Lung (tissue), 12 donors: Measurements from ENCODE around the gene DST. TPM values are rescaled to one million over a fixed set of nuclear protein-coding genes. Genes with fewer than 3 reads are reported as not detected.

ENCODE experiments used
- ATAC-seq: fragments of 200-7000 bp; cut with Tn5 transposase; one replicate; pipeline ENCODE4 v1.9.1; 2020; ENCODE audit warnings: moderate number of reproducible peaks; ENCODE audit not compliant: insufficient read depth, low FRiP score
- DNase-seq, 3 donors: peaks; one replicate each; pipeline ENCODE4 v3.0.0-alpha.2; 2013 to 2017
- H3K27ac ChIP-seq, 2 donors: one replicate each; pipeline ENCODE4 v1.5.1; 2013; ENCODE audit warnings: mild to moderate bottlenecking in 2 of 2, moderate library complexity in 2 of 2, control low read depth in 1 of 2, inconsistent platforms in 1 of 2, low read depth in 1 of 2, low read length in 1 of 2
- H3K27me3 ChIP-seq, 3 donors: one replicate each; pipeline ENCODE4 v1.5.1; 2013; ENCODE audit warnings: low read length in 2 of 3; ENCODE audit not compliant: control insufficient read depth in 3 of 3, insufficient read depth in 3 of 3
- H3K36me3 ChIP-seq, 4 donors: one replicate each; pipeline ENCODE4 v1.5.1; 2013; ENCODE audit warnings: low read length in 4 of 4, mild to moderate bottlenecking in 1 of 4, moderate library complexity in 1 of 4; ENCODE audit not compliant: control insufficient read depth in 4 of 4, insufficient read depth in 4 of 4
- H3K4me1 ChIP-seq, 5 donors: one replicate each; pipeline ENCODE4 v1.5.1; 2013; ENCODE audit warnings: low read length in 5 of 5, mild to moderate bottlenecking in 2 of 5, moderate library complexity in 1 of 5; ENCODE audit not compliant: control insufficient read depth in 5 of 5, insufficient read depth in 5 of 5
- H3K4me3 ChIP-seq: one replicate; pipeline ENCODE4 v1.5.1; 2013; ENCODE audit warnings: mild to moderate bottlenecking, control low read depth, moderate library complexity
- H3K9ac ChIP-seq, 2 donors: one replicate each; pipeline ENCODE4 v1.5.1; 2013; ENCODE audit warnings: low read length in 2 of 2, control low read depth in 1 of 2; ENCODE audit not compliant: insufficient read depth in 1 of 2
- H3K9me3 ChIP-seq, 4 donors: one replicate each; pipeline ENCODE4 v1.5.1; 2013; ENCODE audit warnings: low read length in 3 of 4, mild to moderate bottlenecking in 1 of 4, moderate library complexity in 1 of 4; ENCODE audit not compliant: control insufficient read depth in 4 of 4, insufficient read depth in 3 of 4
- WGBS, 2 donors: extraction: QIAGEN DNeasy Blood & Tissue Kit; methylation state at CpG; one replicate each; pipeline ENCODE4 v1.1.7; 2013; 5-methylcytosine and 5-hydroxymethylcytosine counted together
- polyA plus RNA-seq, 2 donors: library from polyadenylated mRNA; stranded (reverse); fragments of 200-250 nt; gene quantifications; one replicate each; pipeline ENCODE4 v1.2.1, GENCODE V29; 2013
- total RNA-seq, 2 donors: library from RNA; depleted of rRNA in 1 of 2; stranded (reverse); fragments of >200 nt in 1 of 2; gene quantifications; one replicate each; pipeline ENCODE4 v1.2.1, GENCODE V29; 2014 to 2021
- TF ChIP-seq, protein P1 (sequence below): IDR thresholded peaks from 2 replicates; pipeline ENCODE4 v1.5.1; 2012; ENCODE audit warnings: mild to moderate bottlenecking; ENCODE audit errors: control extremely low read depth, extremely low read depth
- donor health status: control.
- donor health status: control.
- donor health status: Bipolar disorder and iron deficiency.
- donor health status: healthy.
- donor health status: DM: yes; HTN: yes; CAD: no.

DST gene
- total and polyA plus RNA-seq, 4 donors: 40.7 to 835 (median 201) TPM

DNA sequence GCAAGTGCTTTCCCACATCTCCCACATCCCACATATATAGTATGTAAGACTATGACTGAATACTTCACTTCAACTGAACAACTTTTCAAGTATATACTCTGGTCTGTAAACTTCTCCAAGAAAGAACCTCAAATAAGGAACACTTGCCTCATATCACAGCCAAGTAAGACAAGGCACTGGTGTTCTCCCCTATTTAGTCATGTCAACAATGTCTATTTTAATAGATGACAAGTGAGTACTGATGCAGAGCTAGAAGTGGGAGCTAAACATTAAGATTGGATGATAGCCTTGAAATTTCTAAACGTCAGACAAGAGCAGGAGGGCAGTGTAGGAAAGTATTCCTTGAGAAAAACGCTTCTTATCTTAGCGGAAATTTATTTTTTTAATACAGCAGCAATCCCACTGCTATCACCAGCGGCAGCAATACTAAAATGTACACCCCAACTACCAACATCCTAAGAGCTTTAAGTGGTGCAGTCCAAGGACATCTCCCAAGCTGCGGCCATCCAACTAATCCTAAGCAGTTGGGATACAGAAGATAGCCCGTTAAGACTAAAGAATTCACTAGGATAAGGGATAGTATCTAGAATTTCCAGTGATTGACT lies 29.3 kb downstream of the DST start:
- WGBS, 2 donors: 72 to 80% methylated on average over 6 of the region's 6 CpGs
- Histone ChIP-seq H3K9me3 (no peaks in the 10 kb centered on the region), H3K9ac (no peak overlapping the region), H3K36me3 (peaks cover 2 to 37% (median 25%) of the 10 kb centered on the region in 4 donors), H3K4me1 (peaks cover 0 to 3% (median 0%) of the 10 kb centered on the region in 5 donors), H3K27me3 (no peaks in the 10 kb centered on the region), H3K27ac (no peak overlapping the region), H3K4me3 (no peak overlapping the region)
- DNase-seq: peak in 1 of 3 donors; percentile 13
- TF ChIP-seq, protein P1, sequence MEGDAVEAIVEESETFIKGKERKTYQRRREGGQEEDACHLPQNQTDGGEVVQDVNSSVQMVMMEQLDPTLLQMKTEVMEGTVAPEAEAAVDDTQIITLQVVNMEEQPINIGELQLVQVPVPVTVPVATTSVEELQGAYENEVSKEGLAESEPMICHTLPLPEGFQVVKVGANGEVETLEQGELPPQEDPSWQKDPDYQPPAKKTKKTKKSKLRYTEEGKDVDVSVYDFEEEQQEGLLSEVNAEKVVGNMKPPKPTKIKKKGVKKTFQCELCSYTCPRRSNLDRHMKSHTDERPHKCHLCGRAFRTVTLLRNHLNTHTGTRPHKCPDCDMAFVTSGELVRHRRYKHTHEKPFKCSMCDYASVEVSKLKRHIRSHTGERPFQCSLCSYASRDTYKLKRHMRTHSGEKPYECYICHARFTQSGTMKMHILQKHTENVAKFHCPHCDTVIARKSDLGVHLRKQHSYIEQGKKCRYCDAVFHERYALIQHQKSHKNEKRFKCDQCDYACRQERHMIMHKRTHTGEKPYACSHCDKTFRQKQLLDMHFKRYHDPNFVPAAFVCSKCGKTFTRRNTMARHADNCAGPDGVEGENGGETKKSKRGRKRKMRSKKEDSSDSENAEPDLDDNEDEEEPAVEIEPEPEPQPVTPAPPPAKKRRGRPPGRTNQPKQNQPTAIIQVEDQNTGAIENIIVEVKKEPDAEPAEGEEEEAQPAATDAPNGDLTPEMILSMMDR: no peak
- ATAC-seq: no peak

DNA sequence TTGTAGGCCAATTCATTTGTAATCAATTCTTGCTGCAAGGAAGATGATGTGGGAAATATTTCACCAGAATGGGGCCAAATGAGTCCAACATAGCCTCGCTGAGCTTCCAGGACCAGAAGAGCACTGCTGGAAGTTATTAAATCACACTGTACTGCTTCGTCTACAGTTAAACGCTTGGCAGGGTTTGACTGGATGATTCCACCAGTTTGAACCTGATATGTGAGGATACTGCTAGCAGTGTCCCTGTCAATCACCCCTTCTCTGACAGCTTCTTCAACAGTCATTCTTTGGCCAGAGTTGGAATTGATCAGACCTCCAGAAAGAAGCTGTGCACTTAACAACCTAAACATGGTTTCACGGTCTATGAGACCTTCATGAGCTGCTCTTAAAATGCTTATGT lies 34.4 kb downstream of the DST start:
- WGBS, 2 donors: 90 to 92% methylated on average over 4 of the region's 4 CpGs
- Histone ChIP-seq H3K36me3 (peaks cover 0 to 41% (median 24%) of the 10 kb centered on the region in 4 donors), H3K9me3 (peaks cover 0 to 2% (median 0%) of the 10 kb centered on the region in 4 donors), H3K27me3 (no peaks in the 10 kb centered on the region), H3K4me1 (no peaks in the 10 kb centered on the region), H3K27ac (no peak overlapping the region), H3K4me3 (no peak overlapping the region), H3K9ac (no peak overlapping the region)
- ATAC-seq (no peak), DNase-seq (no peak)
- TF ChIP-seq, protein P1: no peak

DNA sequence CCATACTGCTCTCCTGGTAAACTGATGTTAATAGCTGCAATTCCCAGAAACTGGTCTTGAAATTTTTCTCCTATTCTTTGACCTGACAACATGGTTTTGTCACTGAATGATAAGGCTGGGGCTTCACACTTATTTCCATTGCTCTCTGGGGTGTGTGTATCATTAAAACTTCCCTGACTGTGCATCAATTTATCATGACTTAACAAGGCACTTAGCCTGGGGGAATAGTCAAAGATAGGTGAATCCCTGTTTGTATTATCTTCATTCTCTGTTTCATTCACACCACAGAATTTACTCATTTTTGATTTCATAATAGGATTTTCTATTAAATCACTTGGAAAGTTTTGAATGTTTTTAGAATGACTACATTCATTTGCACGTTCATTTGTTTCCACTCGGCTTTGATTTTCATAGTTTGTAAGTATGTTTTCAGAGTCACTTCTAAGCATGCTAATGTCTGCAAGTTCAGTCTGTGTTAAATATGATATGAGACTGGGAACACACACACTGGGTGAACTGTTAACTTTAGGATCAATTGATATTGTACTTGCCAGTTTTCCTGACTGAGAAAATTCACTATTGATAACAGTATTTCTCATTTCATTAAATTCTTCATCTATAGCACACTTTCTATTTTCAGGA lies 35.5 kb downstream of the DST start:
- Histone ChIP-seq H3K4me3 (no peak overlapping the region), H3K9me3 (peaks cover 0 to 2% (median 0%) of the 10 kb centered on the region in 4 donors), H3K4me1 (no peaks in the 10 kb centered on the region), H3K27ac (no peak overlapping the region), H3K9ac (no peak overlapping the region), H3K27me3 (no peaks in the 10 kb centered on the region), H3K36me3 (peaks cover 0 to 51% (median 24%) of the 10 kb centered on the region in 4 donors)
- ATAC-seq (no peak), DNase-seq (no peak)
- TF ChIP-seq, protein P1: no peak
- WGBS, 2 donors: 90 to 95% methylated on average over 2 of the region's 2 CpGs
